RKO (cell line): Measurements from ENCODE around the gene CLASP1.
"Not testable (repeated sequence)": the region's sequence is repeated elsewhere in the genome, so short reads cannot be mapped to it uniquely, and the experiment has no call there.

Experiments
- DNase-seq: peaks from one replicate; pipeline ENCODE4 v3.0.0-alpha.2; 2016; ENCODE audit warnings: low spot score

The CLASP1 gene

GRCh38 chr2:121346859-121347258 lies 302.4 kb downstream of the CLASP1 start:
- DNase-seq: no peak

- DNase-seq: no peak
Observed at GRCh38 chr2:121346407-121346806, 302.9 kb downstream of the CLASP1 start.

GRCh38 chr2:121345887-121346286 lies 303.4 kb downstream of the CLASP1 start:
- DNase-seq: no peak

GRCh38 chr2:121345101-121345500 lies 304.2 kb downstream of the CLASP1 start:
- DNase-seq: no peak

GRCh38 chr2:121343828-121344399 lies 305.3 kb downstream of the CLASP1 start:
- not testable (repeated sequence) for DNase-seq

GRCh38 chr2:121343191-121343590 lies 306.1 kb downstream of the CLASP1 start:
- no peak for DNase-seq

- no peak for DNase-seq
Observed at GRCh38 chr2:121342751-121343150, 306.5 kb downstream of the CLASP1 start.

- DNase-seq: no peak
Observed at GRCh38 chr2:121340926-121341325, 308.3 kb downstream of the CLASP1 start.

- DNase-seq: no peak
Observed at GRCh38 chr2:121338281-121338680, 311.0 kb downstream of the CLASP1 start.

GRCh38 chr2:121336528-121337294 lies 312.6 kb downstream of the CLASP1 start:
- no peak for DNase-seq

GRCh38 chr2:121335294-121336290 lies 313.7 kb downstream of the CLASP1 start:
- DNase-seq: no peak

GRCh38 chr2:121334581-121335293 lies 314.5 kb downstream of the CLASP1 start:
- DNase-seq: no peak

GRCh38 chr2:121333834-121334558 lies 315.3 kb downstream of the CLASP1 start:
- no peak for DNase-seq

- DNase-seq: no peak
Observed at GRCh38 chr2:121333231-121333630, 316.0 kb downstream of the CLASP1 start.

GRCh38 chr2:121331324-121331723 lies 317.9 kb downstream of the CLASP1 start:
- DNase-seq: not testable (repeated sequence)

- DNase-seq: no peak
Observed at GRCh38 chr2:121330921-121331320, 318.3 kb downstream of the CLASP1 start.

GRCh38 chr2:121329786-121330185 lies 319.5 kb downstream of the CLASP1 start:
- DNase-seq: no peak

GRCh38 chr2:121326628-121327027 lies 322.6 kb downstream of the CLASP1 start:
- DNase-seq: no peak

GRCh38 chr2:121324601-121325000 lies 324.7 kb downstream of the CLASP1 start:
- no peak for DNase-seq

GRCh38 chr2:121321476-121321875 lies 327.8 kb downstream of the CLASP1 start:
- DNase-seq: no peak

- DNase-seq: no peak
Observed at GRCh38 chr2:121319941-121320340, 329.3 kb downstream of the CLASP1 start.
